HCT116 (cell line): ENCODE results near the gene RPS6KA2.

ENCODE experiments used
- CBX3 ChIP-seq: IDR thresholded peaks from 2 replicates; pipeline ENCODE4 v1.6.1; 2012; ENCODE audit warnings: low read depth
- CTCF ChIP-seq, 3 experiments: fragments of 200-600 bp in 1 of 3; sonication (generic) in 1 of 3; IDR thresholded peaks in 2 of 3; conservative IDR thresholded peaks in 1 of 3; 2 replicates each; pipeline ENCODE4 v1.5.1; 2012 to 2017; ENCODE audit warnings: low read depth in 2 of 3, low read length in 2 of 3, antibody characterized with exemption in 1 of 3, borderline replicate concordance in 1 of 3, control low read depth in 1 of 3, mild to moderate bottlenecking in 1 of 3, mixed read lengths in 1 of 3, mixed run types in 1 of 3, moderate library complexity in 1 of 3; ENCODE audit not compliant: insufficient read depth in 1 of 3
- POLR2A ChIP-seq: IDR thresholded peaks from 2 replicates; pipeline ENCODE4 v1.7.0; 2011; ENCODE audit warnings: borderline replicate concordance; ENCODE audit not compliant: insufficient read depth, insufficient read length; ENCODE audit errors: extremely low read depth
- POLR2AphosphoS5 ChIP-seq: IDR thresholded peaks from 2 replicates; pipeline ENCODE4 v1.6.1; 2011; ENCODE audit warnings: mild to moderate bottlenecking, low read depth, low read length, moderate library complexity
- RAD21 ChIP-seq: IDR thresholded peaks from 2 replicates; pipeline ENCODE4 v1.6.1; 2012; ENCODE audit warnings: low read depth, mild to moderate bottlenecking
- SRF ChIP-seq: IDR thresholded peaks from 2 replicates; pipeline ENCODE4 v1.6.1; 2012; ENCODE audit warnings: low read depth
- ZFX ChIP-seq: fragments of 450-650 bp; IDR thresholded peaks from 2 replicates; pipeline ENCODE4 v1.6.1; 2017
- TF ChIP-seq, protein P1 (sequence below): IDR thresholded peaks from 2 replicates; pipeline ENCODE4 v1.6.1; 2012; ENCODE audit warnings: low read depth
- TF ChIP-seq, protein P2 (sequence below): IDR thresholded peaks from 2 replicates; pipeline ENCODE4 v1.6.1; 2012

DNA sequence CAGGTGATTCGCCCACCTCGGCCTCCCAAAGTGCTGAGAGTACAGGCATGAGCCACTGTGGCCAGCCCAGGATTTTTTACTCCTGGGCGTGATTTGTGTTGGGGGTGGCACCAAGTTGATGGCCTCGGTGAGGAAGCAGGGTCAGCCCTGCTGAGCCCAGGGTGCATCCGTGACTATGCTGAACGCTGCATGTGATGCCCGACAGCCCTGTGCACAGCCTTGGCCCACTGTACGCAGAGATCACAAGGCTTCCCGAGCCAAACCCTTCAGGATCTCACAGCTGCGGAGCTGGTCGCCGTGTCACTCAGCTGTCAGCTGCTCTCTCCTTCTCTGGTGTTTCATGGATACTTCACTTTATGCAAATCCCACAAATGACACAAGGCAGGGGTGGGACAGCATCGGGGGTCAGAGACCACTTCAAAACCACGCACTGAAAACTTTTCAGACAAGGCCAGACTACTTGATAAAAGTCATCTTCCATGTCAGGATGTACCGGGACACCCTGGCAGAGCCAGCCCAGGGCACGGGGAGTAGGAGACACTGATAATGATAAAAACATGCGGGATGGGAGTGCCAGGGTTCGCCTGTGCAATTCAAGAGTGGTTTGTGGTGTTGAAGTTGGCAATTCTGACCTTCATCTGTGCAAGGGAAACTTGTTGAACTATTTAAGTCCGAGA is 31.2 kb upstream of the RPS6KA2 start:
- TF ChIP-seq, protein P1, sequence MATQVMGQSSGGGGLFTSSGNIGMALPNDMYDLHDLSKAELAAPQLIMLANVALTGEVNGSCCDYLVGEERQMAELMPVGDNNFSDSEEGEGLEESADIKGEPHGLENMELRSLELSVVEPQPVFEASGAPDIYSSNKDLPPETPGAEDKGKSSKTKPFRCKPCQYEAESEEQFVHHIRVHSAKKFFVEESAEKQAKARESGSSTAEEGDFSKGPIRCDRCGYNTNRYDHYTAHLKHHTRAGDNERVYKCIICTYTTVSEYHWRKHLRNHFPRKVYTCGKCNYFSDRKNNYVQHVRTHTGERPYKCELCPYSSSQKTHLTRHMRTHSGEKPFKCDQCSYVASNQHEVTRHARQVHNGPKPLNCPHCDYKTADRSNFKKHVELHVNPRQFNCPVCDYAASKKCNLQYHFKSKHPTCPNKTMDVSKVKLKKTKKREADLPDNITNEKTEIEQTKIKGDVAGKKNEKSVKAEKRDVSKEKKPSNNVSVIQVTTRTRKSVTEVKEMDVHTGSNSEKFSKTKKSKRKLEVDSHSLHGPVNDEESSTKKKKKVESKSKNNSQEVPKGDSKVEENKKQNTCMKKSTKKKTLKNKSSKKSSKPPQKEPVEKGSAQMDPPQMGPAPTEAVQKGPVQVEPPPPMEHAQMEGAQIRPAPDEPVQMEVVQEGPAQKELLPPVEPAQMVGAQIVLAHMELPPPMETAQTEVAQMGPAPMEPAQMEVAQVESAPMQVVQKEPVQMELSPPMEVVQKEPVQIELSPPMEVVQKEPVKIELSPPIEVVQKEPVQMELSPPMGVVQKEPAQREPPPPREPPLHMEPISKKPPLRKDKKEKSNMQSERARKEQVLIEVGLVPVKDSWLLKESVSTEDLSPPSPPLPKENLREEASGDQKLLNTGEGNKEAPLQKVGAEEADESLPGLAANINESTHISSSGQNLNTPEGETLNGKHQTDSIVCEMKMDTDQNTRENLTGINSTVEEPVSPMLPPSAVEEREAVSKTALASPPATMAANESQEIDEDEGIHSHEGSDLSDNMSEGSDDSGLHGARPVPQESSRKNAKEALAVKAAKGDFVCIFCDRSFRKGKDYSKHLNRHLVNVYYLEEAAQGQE: no peak
- no peak for TF ChIP-seq CTCF (IDR thresholded peaks at IDR 0.05 in 2 of 3, conservative IDR thresholded peaks at IDR 0.05 in 1 of 3; ENCODE audit: borderline replicate concordance in 1 of 3, insufficient read depth in 1 of 3, low read depth in 2 of 3, low read length in 2 of 3)
- TF ChIP-seq, protein P2, sequence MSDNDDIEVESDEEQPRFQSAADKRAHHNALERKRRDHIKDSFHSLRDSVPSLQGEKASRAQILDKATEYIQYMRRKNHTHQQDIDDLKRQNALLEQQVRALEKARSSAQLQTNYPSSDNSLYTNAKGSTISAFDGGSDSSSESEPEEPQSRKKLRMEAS: no peak
- no peak for TF ChIP-seq ZFX
- no peak for TF ChIP-seq RAD21
- no peak for TF ChIP-seq POLR2AphosphoS5
- no peak for TF ChIP-seq SRF
- no peak for TF ChIP-seq POLR2A
- TF ChIP-seq CBX3: no peak
